DOHH2 (cell line): ENCODE data around the gene TRMT44.

Source experiments
- H3F3A ChIP-seq: fragments of 200-600 bp; sonication (generic), shearing (Covaris generic); 2 replicates; pipeline ENCODE4 v1.6.0; 2016; ENCODE audit warnings: antibody characterized with exemption, mild to moderate bottlenecking; ENCODE audit not compliant: control insufficient read depth, insufficient read depth
- H3K27ac ChIP-seq: fragments of 200-600 bp; sonication (generic); 2 replicates; pipeline ENCODE4 v1.5.1; 2014; ENCODE audit warnings: low read depth, mild to moderate bottlenecking, low read length, moderate library complexity
- H3K27me3 ChIP-seq: fragments of 200-600 bp; sonication (generic); 2 replicates; pipeline ENCODE4 v1.6.1; 2014; ENCODE audit warnings: mild to moderate bottlenecking, low read length, mixed read lengths; ENCODE audit not compliant: control insufficient read depth
- H3K36me3 ChIP-seq: fragments of 200-600 bp; sonication (generic); 2 replicates; pipeline ENCODE4 v1.6.1; 2014; ENCODE audit warnings: mild to moderate bottlenecking, low read length, moderate library complexity, mixed read lengths; ENCODE audit not compliant: control insufficient read depth
- H3K4me1 ChIP-seq: fragments of 200-600 bp; sonication (generic); 2 replicates; pipeline ENCODE4 v1.6.1; 2014; ENCODE audit warnings: mild to moderate bottlenecking, low read length, mixed read lengths; ENCODE audit not compliant: control insufficient read depth
- H3K4me2 ChIP-seq: fragments of 200-600 bp; sonication (generic); 2 replicates; pipeline ENCODE4 v1.6.0; 2014; ENCODE audit warnings: mild to moderate bottlenecking, low read length, moderate library complexity
- H3K4me3 ChIP-seq: fragments of 200-600 bp; sonication (generic); 2 replicates; pipeline ENCODE4 v1.5.1; 2014; ENCODE audit warnings: mild to moderate bottlenecking, low read length, mixed read lengths
- H3K79me2 ChIP-seq: fragments of 200-600 bp; sonication (generic); 2 replicates; pipeline ENCODE4 v1.6.1; 2014; ENCODE audit warnings: mild to moderate bottlenecking, low read length, mixed read lengths; ENCODE audit not compliant: control insufficient read depth
- H3K9me2 ChIP-seq: fragments of 200-600 bp; sonication (generic); replicated peaks from 2 replicates; pipeline ENCODE4 v1.6.1; 2014; ENCODE audit warnings: mild to moderate bottlenecking, low read length, mixed read lengths; ENCODE audit not compliant: control insufficient read depth
- H3K9me3 ChIP-seq: fragments of 200-600 bp; sonication (generic); 2 replicates; pipeline ENCODE4 v1.6.1; 2014; ENCODE audit warnings: antibody characterized with exemption, low read length, mixed read lengths; ENCODE audit not compliant: control insufficient read depth, insufficient read depth
- H4K20me1 ChIP-seq: fragments of 200-600 bp; sonication (generic); 2 replicates; pipeline ENCODE4 v1.6.0; 2014; ENCODE audit warnings: low read depth, mild to moderate bottlenecking, antibody characterized with exemption, low read length, moderate library complexity; ENCODE audit not compliant: control insufficient read depth, insufficient read depth
- CTCF ChIP-seq: fragments of 200-600 bp; sonication (generic); IDR thresholded peaks from one replicate; pipeline ENCODE4 v1.5.1; 2014; ENCODE audit warnings: antibody characterized with exemption, mild to moderate bottlenecking, low read depth, low read length; ENCODE audit not compliant: poor library complexity, severe bottlenecking
- EZH2phosphoT487 ChIP-seq: fragments of 200-600 bp; sonication (generic); IDR thresholded peaks from 2 replicates; pipeline ENCODE4 v1.6.1; 2017; ENCODE audit warnings: borderline replicate concordance, mild to moderate bottlenecking, antibody characterized with exemption, low read length, moderate library complexity, mixed read lengths

TRMT44 gene

DNA sequence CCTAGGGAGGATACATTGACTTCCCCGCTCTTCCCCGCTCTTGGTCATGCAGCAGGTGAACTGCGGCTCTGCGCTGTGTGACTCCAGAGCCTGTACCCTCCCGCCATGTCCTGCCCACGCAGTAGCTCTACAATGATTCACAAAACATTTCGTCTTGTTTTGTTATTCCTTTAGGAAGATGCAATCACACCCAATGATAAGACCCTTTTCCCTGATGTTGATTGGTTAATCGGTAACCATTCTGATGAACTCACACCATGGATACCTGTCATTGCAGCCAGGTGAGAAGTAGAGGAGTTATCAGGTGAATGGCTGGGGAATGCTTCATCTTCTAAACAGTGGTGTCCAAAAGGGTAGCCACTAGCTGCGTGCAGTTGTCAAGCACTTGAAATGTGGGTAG is 23.2 kb downstream of the TRMT44 start:
- TF ChIP-seq EZH2phosphoT487 (no peak), CTCF (no peak)
- H3K4me2 ChIP-seq = no peak overlapping the region
- H3K79me2 ChIP-seq = no peaks in the 10 kb centered on the region
- no peaks in the 10 kb centered on the region; the same call in 1 of the 2 replicates for H3K4me1 ChIP-seq
- no peak overlapping the region for H3K4me3 ChIP-seq
- H3K36me3 ChIP-seq = peaks cover 47% of the 10 kb centered on the region
- no peaks in the 10 kb centered on the region for H3K27me3 ChIP-seq
- H3F3A ChIP-seq = no peaks in the 10 kb centered on the region
- H4K20me1 ChIP-seq = no peaks in the 10 kb centered on the region
- no peak overlapping the region for H3K27ac ChIP-seq
- H3K9me3 ChIP-seq = no peaks in the 10 kb centered on the region
- H3K9me2 ChIP-seq = no peaks in the 10 kb centered on the region

DNA sequence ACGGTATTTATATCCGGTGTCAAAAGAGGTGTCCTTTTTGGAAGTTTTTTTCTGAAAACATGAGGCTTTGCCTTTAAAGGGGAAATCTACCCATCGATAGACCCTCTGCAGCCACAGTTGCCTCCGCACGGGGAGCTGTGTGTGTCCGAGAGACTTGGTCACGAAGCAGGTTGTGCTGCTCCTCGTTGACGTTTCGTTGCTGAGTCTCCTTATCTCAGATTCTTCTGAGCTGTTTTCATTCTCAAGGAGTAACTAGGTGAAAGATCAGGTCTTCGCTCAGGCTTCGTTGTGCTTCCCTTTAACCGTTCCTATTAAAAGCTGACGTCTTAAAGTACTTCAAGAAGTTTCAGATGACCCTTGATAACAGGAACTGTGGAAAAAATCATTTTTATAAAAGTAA is 23.8 kb downstream of the TRMT44 start:
- TF ChIP-seq CTCF (no peak), EZH2phosphoT487 (no peak)
- Histone ChIP-seq H3K36me3 (peaks cover 49% of the 10 kb centered on the region), H3K79me2 (no peaks in the 10 kb centered on the region), H3K4me3 (no peak overlapping the region), H3K27ac (no peak overlapping the region), H3K27me3 (no peaks in the 10 kb centered on the region), H3K4me2 (no peak overlapping the region), H3K9me3 (no peaks in the 10 kb centered on the region), H4K20me1 (no peaks in the 10 kb centered on the region), H3K9me2 (no peaks in the 10 kb centered on the region), H3F3A (no peaks in the 10 kb centered on the region), H3K4me1 (no peaks in the 10 kb centered on the region; the same call in 1 of the 2 replicates)

GRCh38 chr4:8465615-8466611 is 25.3 kb downstream of the TRMT44 start:
- H3K4me1 ChIP-seq = no peaks in the 10 kb centered on the region; the same call in 1 of the 2 replicates
- no peaks in the 10 kb centered on the region for H3K27me3 ChIP-seq
- H3F3A ChIP-seq = no peaks in the 10 kb centered on the region
- H3K9me2 ChIP-seq = no peaks in the 10 kb centered on the region
- no peaks in the 10 kb centered on the region for H3K9me3 ChIP-seq
- H3K27ac ChIP-seq = no peak overlapping the region
- no peak overlapping the region for H3K4me2 ChIP-seq
- no peak overlapping the region for H3K4me3 ChIP-seq
- H4K20me1 ChIP-seq = no peaks in the 10 kb centered on the region
- H3K79me2 ChIP-seq = no peaks in the 10 kb centered on the region
- TF ChIP-seq CTCF = no peak
- no peak for TF ChIP-seq EZH2phosphoT487
- H3K36me3 ChIP-seq = peaks cover 46% of the 10 kb centered on the region
